Keratinocyte (primary cell): ENCODE measurements around the gene RAD23A. TPM values are rescaled to one million over a fixed set of nuclear protein-coding genes. Genes with fewer than 3 reads are reported as not detected.

Experiments used
- DNase-seq: peaks from one replicate; pipeline ENCODE4 v3.0.0-alpha.2; 2011; ENCODE audit warnings: low read depth, missing footprints, low spot score
- FAIRE-seq: peaks from 2 replicates; lab custom pipeline; 2011; peaks lifted over from hg19 to GRCh38; lab: Jason Lieb, UNC
- H2AFZ ChIP-seq: 2 replicates; pipeline ENCODE4 v1.6.0; 2012; ENCODE audit warnings: low read length, control low read depth, inconsistent platforms; ENCODE audit not compliant: control insufficient read depth
- H3K27ac ChIP-seq: 2 replicates; pipeline ENCODE4 v1.5.1; 2011; ENCODE audit warnings: low read length; ENCODE audit not compliant: control insufficient read depth, insufficient read depth
- H3K27me3 ChIP-seq: 3 replicates; pipeline ENCODE4 v1.6.0; 2011; ENCODE audit warnings: low read length; ENCODE audit not compliant: control insufficient read depth, insufficient read depth; ENCODE audit errors: extremely low read depth
- H3K36me3 ChIP-seq, 2 experiments: 2 replicates in 1 of 2; 3 replicates in 1 of 2; pipeline ENCODE4 v1.5.1; 2011; ENCODE audit warnings: low read length in 2 of 2, mild to moderate bottlenecking in 1 of 2; ENCODE audit not compliant: control insufficient read depth in 2 of 2, insufficient read depth in 2 of 2; ENCODE audit errors: extremely low read depth in 1 of 2
- H3K4me1 ChIP-seq: 3 replicates; pipeline ENCODE4 v1.5.1; 2011; ENCODE audit warnings: low read length; ENCODE audit not compliant: control insufficient read depth, insufficient read depth; ENCODE audit errors: extremely low read depth
- H3K4me2 ChIP-seq: 3 replicates; pipeline ENCODE4 v1.6.0; 2011; ENCODE audit warnings: low read depth, low read length; ENCODE audit not compliant: control insufficient read depth, insufficient read depth; ENCODE audit errors: extremely low read depth
- H3K4me3 ChIP-seq, 3 experiments: fragments of 200-600 bp in 1 of 3; sonication (generic) in 1 of 3; 2 replicates in 2 of 3; 3 replicates in 1 of 3; pipeline ENCODE4 v1.5.1; 2011 to 2016; ENCODE audit warnings: low read length in 3 of 3, mild to moderate bottlenecking in 3 of 3, control low read depth in 2 of 3, inconsistent platforms in 1 of 3, low read depth in 1 of 3, mixed read lengths in 1 of 3, mixed run types in 1 of 3, moderate library complexity in 1 of 3; ENCODE audit not compliant: control insufficient read depth in 2 of 3, insufficient read depth in 2 of 3; ENCODE audit errors: extremely low read depth in 1 of 3
- H3K79me2 ChIP-seq: 2 replicates; pipeline ENCODE4 v1.6.0; 2012; ENCODE audit warnings: low read length; ENCODE audit not compliant: control insufficient read depth, insufficient read depth
- H3K9ac ChIP-seq: 3 replicates; pipeline ENCODE4 v1.6.0; 2011; ENCODE audit warnings: low read length; ENCODE audit not compliant: control insufficient read depth, insufficient read depth; ENCODE audit errors: extremely low read depth
- H3K9me1 ChIP-seq: 3 replicates; pipeline ENCODE4 v1.6.0; 2011; ENCODE audit warnings: low read length; ENCODE audit not compliant: control insufficient read depth, insufficient read depth; ENCODE audit errors: extremely low read depth
- H3K9me3 ChIP-seq: 2 replicates; pipeline ENCODE4 v1.5.1; 2012; ENCODE audit warnings: low read depth, low read length; ENCODE audit not compliant: control insufficient read depth
- H4K20me1 ChIP-seq: 3 replicates; pipeline ENCODE4 v1.6.0; 2011; ENCODE audit warnings: low read length; ENCODE audit not compliant: control insufficient read depth, insufficient read depth; ENCODE audit errors: extremely low read depth
- CTCF ChIP-seq, 3 experiments: IDR thresholded peaks in 1 of 3; conservative IDR thresholded peaks in 1 of 3; optimal IDR thresholded peaks in 1 of 3; 2 replicates in 2 of 3; 3 replicates in 1 of 3; pipeline versions ENCODE3 to v1.5.1; 2011; ENCODE audit warnings: low read length in 3 of 3, mild to moderate bottlenecking in 3 of 3, moderate library complexity in 2 of 3, control low read depth in 1 of 3, inconsistent platforms in 1 of 3; ENCODE audit not compliant: insufficient read depth in 2 of 3; ENCODE audit errors: extremely low read depth in 1 of 3
- EZH2 ChIP-seq: IDR thresholded peaks from one replicate; pipeline ENCODE4 v1.6.1; 2012; ENCODE audit warnings: inconsistent platforms, mild to moderate bottlenecking, low read length, moderate library complexity
- dilution Hi-C: fragments of 300-500 bp; cut with MboI; formaldehyde crosslinking; loops from one replicate; pipeline ENCODE4 v1.7.0; 2020; ENCODE audit warnings: low sequenced_read_pairs; ENCODE audit not compliant: extremely low pct_ligation_motif_present
- polyA plus RNA-seq, 5 experiments: library from polyadenylated mRNA; depleted of rRNA in 3 of 5; stranded (reverse) in 3 of 5; stranded (forward) in 1 of 5; unstranded in 1 of 5; fragments of >200 nt; gene quantifications; 1 replicate in 1 of 5; 2 replicates in 3 of 5; 3 replicates in 1 of 5; pipeline versions ENCODE4 v1.2.1 to v1.2.3, GENCODE V29; 2011 to 2012; ENCODE audit warnings: missing spikeins in 2 of 5, low read depth in 1 of 5, low replicate concordance in 1 of 5

The RAD23A gene
- polyA plus RNA-seq, 1 donor (not counting 4 experiments of a cell fraction or from before 2014, with no cell fraction given), result 23.7 TPM

GRCh38 chr19:12995596-12996405, 50.1 kb downstream of the RAD23A start:
- Histone ChIP-seq H3K4me3 (peak overlapping the region; percentile 74 to 80 (median 76)), H3K9me3 (no peaks in the 10 kb centered on the region), H2AFZ (peak overlapping the region; percentile 26), H3K27ac (peak overlapping the region; percentile 73), H3K79me2 (peaks cover 48% of the 10 kb centered on the region), H3K9ac (peak overlapping the region; percentile 89), H3K4me2 (peak overlapping the region; percentile 70), H4K20me1 (no peaks in the 10 kb centered on the region), H3K9me1 (no peaks in the 10 kb centered on the region), H3K36me3 (peaks cover 0 to 7% of the 10 kb centered on the region in 2 experiments), H3K4me1 (peaks cover 36% of the 10 kb centered on the region), H3K27me3 (no peaks in the 10 kb centered on the region)
- dilution Hi-C loops, result no loop called here
- no peak for DNase-seq
- no peak for FAIRE-seq
- TF ChIP-seq EZH2 (no peak), CTCF (optimal IDR thresholded peaks at IDR 0.05 in 1 of 3, IDR thresholded peaks at IDR 0.05 in 1 of 3, conservative IDR thresholded peaks at IDR 0.05 in 1 of 3; ENCODE audit: extremely low read depth in 1 of 3, insufficient read depth in 2 of 3, low read length in 3 of 3) (no peak)

DNA sequence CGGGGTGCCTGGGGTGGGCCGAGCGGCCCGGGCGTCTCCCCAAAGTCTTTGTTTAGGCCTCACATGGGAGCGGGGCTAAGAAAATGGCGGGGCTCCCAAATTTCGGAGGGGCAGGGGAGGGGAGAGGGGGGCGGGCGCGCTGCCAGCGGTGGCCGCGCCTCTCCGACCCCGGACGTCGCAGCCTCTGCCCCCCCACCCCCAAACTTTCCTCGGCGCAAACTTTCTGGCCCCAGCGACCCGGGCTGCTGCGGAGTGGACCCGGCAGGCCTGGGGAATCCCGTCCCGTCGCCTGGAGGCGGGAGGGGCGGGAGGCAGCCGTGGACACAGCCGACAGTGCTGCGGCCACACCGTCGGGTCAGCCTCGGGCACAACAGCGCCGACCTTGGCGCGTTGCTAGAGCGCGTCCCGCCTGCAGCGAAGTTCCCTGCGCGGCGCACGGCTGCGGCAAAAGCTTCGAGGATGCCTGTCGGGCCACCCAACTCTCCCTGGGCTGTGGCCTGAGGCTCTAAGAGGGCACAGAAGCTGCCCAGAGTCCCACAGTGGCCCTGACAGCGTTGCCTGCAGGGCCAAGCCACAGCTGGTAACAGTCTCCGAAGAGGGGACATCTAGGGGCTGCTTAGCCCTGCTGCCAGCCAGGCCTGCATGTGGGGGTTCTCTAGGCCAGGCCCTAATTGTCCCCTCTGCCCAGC, 50.9 kb downstream of the RAD23A start:
- Histone ChIP-seq H3K79me2 (peaks cover 55% of the 10 kb centered on the region), H3K4me1 (peaks cover 44% of the 10 kb centered on the region), H3K4me2 (peak overlapping the region; percentile 96), H3K36me3 (peaks cover 0 to 9% of the 10 kb centered on the region in 2 experiments), H3K9ac (peak overlapping the region; percentile 89), H3K9me1 (no peaks in the 10 kb centered on the region), H4K20me1 (no peaks in the 10 kb centered on the region), H2AFZ (no peak overlapping the region), H3K27ac (peak overlapping the region; percentile 73), H3K4me3 (peak overlapping the region; percentile 74 to 80 (median 76)), H3K9me3 (no peaks in the 10 kb centered on the region), H3K27me3 (no peaks in the 10 kb centered on the region)
- FAIRE-seq (no peak), DNase-seq (no peak)
- TF ChIP-seq CTCF (optimal IDR thresholded peaks at IDR 0.05 in 1 of 3, IDR thresholded peaks at IDR 0.05 in 1 of 3, conservative IDR thresholded peaks at IDR 0.05 in 1 of 3; ENCODE audit: extremely low read depth in 1 of 3, insufficient read depth in 2 of 3, low read length in 3 of 3) (peak in 2 of 3 experiments; percentile 5 to 34), EZH2 (no peak)
- dilution Hi-C loops, result no loop called here
